Measurements from ENCODE around the gene PTPRM.

- TF ChIP-seq CTCF (conservative IDR thresholded peaks at IDR 0.05; ENCODE audit: low read depth, low read length) (no peak), EZH2phosphoT487 (IDR thresholded peaks at IDR 0.05; ENCODE audit: borderline replicate concordance, low read length) (no peak), EZH2 (IDR thresholded peaks at IDR 0.05; ENCODE audit: low read length, unreplicated experiment) (no peak)
Observed at GRCh38 chr18:7684357-7684756, 117.2 kb downstream of the PTPRM start.
